Activated CD4-positive, alpha-beta T cell treated with anti-CD3 and anti-CD28 coated beads, Interleukin-2, amount 10 ng/mL, durations not matched to agents 24 days and 14 days (primary cell): ENCODE measurements around the gene TSSK2. TPM values are rescaled to one million over a fixed set of nuclear protein-coding genes. Genes with fewer than 3 reads are reported as not detected.

Source experiments
- DNase-seq: peaks from one replicate; pipeline ENCODE4 v3.0.0; 2022
- H3K27ac Mint-ChIP-seq: one replicate; pipeline ENCODE4 v1.8.0; 2022; ENCODE audit warnings: mild to moderate bottlenecking, mixed read lengths
- H3K27me3 Mint-ChIP-seq: one replicate; pipeline ENCODE4 v1.8.0; 2022; ENCODE audit warnings: mixed read lengths
- H3K36me3 Mint-ChIP-seq: one replicate; pipeline ENCODE4 v1.8.0; 2022; ENCODE audit warnings: low read depth, mild to moderate bottlenecking, mixed read lengths
- H3K4me1 Mint-ChIP-seq: one replicate; pipeline ENCODE4 v1.8.0; 2021; ENCODE audit warnings: mixed read lengths
- H3K4me3 Mint-ChIP-seq: one replicate; pipeline ENCODE4 v1.8.0; 2022; ENCODE audit warnings: mild to moderate bottlenecking, moderate library complexity, mixed read lengths
- H3K9me3 Mint-ChIP-seq: one replicate; pipeline ENCODE4 v1.8.0; 2021; ENCODE audit warnings: mixed read lengths
- intact Hi-C: fragments of 100-400 bp; cut with micrococcal nuclease; formaldehyde crosslinking; loops from one replicate; pipeline ENCODE4 v1.15.1; 2023
- total RNA-seq: library from RNA; stranded (reverse); gene quantifications from 2 replicates; pipeline ENCODE4 v1.2.3, GENCODE V29; 2022

Gene TSSK2
- total RNA-seq, 1 donor from 2014 or later: not detected

DNA sequence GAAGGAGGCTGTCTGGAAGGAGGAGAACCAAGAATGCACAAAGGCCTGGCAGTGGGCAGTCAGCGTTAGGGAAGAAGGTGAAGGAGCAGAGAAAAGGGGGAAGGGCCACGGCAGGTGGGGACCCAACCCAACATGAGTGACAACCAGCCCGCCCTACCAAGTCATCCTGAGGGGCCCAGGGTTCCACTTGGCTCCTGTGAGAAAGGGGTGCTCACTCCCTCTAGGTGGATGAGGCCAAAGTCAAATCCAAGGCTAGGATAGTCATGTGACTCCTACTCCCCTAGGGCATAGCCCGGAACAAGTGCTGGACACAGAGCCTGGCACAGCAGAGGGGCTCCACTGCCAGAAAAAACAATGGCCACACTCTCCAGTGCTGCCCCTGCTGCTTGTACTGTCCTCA lies 6.7 kb upstream of the TSSK2 start:
- no peak for DNase-seq
- no peak overlapping the region for H3K27ac Mint-ChIP-seq
- peaks cover 24% of the 10 kb centered on the region for H3K4me1 Mint-ChIP-seq
- no peaks in the 10 kb centered on the region for H3K36me3 Mint-ChIP-seq
- H3K9me3 Mint-ChIP-seq: no peaks in the 10 kb centered on the region
- intact Hi-C loops: loop anchor here (5.0 kb wide), 1 partner anchor 323 kb away; the partner anchor contains the start of gene C22orf39
- H3K4me3 Mint-ChIP-seq: no peak overlapping the region
- no peaks in the 10 kb centered on the region for H3K27me3 Mint-ChIP-seq

DNA sequence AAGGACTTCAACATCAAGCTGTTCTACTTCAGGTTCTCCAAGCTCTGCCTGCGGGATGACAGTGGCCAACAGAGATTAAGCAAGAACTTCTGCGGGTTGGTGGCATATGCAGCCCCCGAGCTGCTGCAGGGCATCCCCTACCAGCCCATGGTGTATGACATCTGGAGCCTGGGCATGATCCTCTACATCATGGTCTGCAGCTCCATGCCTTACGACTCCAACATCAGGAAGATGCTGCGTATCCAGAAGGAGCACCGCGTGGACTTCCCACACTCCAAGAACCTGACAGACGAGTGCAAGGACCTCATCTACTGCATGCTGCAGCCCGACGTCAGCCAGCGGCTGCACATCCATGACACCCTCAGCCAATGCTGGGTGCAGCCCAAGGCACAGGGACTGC lies 6.1 kb upstream of the TSSK2 start:
- H3K9me3 Mint-ChIP-seq: no peaks in the 10 kb centered on the region
- no peaks in the 10 kb centered on the region for H3K36me3 Mint-ChIP-seq
- no peaks in the 10 kb centered on the region for H3K27me3 Mint-ChIP-seq
- H3K4me1 Mint-ChIP-seq: peaks cover 22% of the 10 kb centered on the region
- no peak for DNase-seq
- no peak overlapping the region for H3K4me3 Mint-ChIP-seq
- H3K27ac Mint-ChIP-seq: no peak overlapping the region
- intact Hi-C loops: no loop called here

DNA sequence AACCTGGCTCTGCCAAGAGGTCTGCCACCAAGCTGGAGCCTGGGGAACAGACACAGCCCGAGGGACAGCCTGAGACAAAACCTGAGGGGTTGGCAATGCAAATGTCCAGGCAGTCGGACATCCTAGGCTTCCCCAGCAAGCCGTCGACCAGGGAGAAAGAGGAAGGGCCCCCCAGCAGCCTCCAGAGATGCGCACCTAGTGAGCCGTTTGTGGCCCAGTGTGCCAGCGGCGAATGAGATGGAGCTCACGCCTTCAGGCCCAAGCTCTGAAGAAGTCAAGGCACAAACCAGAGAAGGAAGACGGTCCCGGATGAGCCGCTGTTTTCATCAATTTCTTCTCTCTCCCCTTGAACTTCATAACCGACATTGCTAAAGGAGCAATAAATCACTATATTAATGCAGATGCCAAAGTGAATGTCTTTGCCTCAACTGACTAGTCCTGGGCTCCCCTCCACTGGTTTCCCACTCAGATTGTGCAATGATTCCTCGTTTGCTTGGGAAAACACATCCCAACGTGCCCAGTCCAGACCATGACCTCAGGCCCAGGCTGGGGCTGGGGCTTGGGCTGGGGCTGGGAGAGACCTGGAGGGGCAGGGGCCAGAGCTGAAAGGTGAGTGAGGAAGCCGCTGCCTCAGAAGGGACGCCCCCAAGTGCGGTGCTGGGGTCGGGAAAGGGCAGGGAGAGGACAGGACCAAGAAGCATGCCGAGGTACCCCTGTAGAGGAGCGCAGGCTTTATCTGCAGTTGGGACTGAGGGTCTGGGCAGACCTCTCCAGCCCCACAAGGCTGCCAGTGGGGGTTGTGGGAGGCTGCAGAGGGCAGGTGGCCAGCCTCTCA lies 5.4 kb upstream of the TSSK2 start:
- no peak overlapping the region for H3K4me3 Mint-ChIP-seq
- no peaks in the 10 kb centered on the region for H3K27me3 Mint-ChIP-seq
- H3K36me3 Mint-ChIP-seq: no peaks in the 10 kb centered on the region
- intact Hi-C loops: no loop called here
- DNase-seq: no peak
- H3K9me3 Mint-ChIP-seq: no peaks in the 10 kb centered on the region
- H3K4me1 Mint-ChIP-seq: peaks cover 16% of the 10 kb centered on the region
- no peak overlapping the region for H3K27ac Mint-ChIP-seq

DNA sequence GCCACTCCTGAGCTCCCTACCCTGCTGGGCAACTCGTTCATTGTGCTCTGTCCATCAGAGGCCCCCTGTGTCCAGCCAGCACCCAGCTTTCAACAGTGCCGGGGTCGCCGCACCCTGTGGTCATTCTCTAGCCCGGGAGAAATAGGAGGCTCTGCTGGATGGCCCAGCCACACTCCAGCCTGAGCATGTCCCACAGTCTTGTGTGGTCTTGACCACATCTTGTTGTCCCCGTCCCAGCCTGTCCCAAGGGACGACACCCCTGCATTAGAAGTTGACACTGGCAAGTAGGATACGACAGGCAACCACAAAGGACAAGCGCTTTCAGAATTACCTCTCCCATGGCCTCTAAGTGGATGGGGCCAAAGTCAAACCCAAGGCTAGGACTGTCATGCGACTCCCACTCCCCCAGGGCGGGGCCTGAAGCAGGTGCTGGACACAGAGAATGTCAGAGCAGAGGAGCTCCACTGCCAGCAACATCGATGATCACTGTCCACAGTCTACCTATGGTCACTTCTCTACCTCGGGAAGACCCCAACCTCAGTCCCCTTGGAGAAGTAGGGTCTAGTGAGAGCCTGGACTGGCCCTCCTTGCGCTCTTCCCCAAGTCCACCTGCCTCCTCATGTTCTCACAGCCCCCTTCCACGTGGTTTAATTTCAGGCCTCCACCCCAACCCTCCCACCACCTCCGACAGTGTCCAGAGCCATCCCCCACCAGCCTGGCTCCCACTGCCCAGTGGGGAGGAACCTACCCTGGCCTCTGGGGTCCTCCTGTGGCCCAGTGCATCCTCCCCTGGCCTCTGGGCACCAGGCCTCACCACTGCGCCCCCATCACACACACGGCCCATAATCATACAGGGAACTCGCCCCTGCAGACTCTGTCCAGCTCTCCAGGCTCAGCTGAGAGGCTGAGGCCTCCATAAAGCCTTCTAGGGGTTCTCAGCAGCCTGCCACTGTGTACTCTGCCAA lies 4.5 kb upstream of the TSSK2 start:
- intact Hi-C loops: no loop called here
- Mint-ChIP-seq H3K27ac (no peak overlapping the region), H3K27me3 (no peaks in the 10 kb centered on the region), H3K4me1 (peaks cover 9% of the 10 kb centered on the region), H3K4me3 (no peak overlapping the region), H3K36me3 (peaks cover 4% of the 10 kb centered on the region), H3K9me3 (no peaks in the 10 kb centered on the region)
- no peak for DNase-seq

DNA sequence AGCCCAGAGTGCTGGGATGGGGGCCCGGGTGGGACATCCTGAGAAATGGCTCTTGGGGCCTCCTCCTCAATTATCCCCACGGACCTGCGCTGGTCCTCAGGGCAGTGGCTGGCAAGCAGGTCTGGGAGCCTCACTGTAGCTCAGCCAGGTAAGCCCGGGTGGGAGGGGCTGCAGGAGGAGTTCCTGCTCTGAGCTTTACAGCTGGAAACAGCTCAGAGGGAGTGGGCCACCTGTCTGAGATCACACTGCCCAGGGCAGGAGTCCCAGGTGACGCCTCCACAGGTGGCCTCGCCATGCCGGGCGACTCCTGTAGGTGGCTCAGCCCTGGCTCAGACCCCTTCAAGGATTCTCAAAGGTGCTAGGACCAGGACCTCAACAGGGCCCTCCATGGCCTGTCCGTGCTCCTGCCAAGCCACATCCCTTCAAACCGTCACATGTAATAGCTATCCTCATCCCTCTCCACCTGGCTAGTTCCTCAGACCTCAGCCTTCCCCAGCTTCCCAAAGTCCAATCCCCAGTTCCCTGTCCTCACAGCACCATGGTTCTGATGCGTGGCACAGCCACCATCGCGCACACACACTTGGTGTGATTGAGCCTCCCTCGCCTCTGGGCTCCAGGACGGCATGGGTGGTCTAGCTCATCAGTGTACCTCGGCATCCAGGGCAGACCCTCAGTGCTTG lies 3.6 kb upstream of the TSSK2 start:
- H3K36me3 Mint-ChIP-seq: peaks cover 4% of the 10 kb centered on the region
- intact Hi-C loops: no loop called here

DNA sequence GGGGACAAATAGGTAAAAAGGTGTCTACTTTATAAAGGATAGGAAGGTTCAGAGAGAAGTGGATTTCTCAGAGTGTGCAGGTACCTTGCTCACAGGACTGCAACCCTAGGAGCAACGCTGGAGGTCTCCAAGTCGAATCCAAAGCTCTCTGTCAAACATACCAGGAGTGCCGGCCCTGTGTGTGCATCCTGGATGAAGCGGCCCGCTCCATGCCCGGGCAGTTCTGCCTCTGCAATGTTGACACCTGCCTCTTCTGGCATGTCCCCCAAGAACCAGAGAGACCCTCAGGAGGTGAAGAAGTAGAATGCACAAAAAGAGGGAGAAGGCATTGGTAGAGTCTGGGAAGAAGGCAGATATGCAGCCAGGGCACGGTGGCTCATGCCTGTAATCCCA lies 3.1 kb upstream of the TSSK2 start:
- H3K9me3 Mint-ChIP-seq: no peaks in the 10 kb centered on the region

More for the DNA sequence above, 3.6 kb upstream of the TSSK2 start:
- Mint-ChIP-seq H3K27me3 (no peaks in the 10 kb centered on the region), H3K27ac (no peak overlapping the region), H3K4me3 (no peak overlapping the region), H3K9me3 (no peaks in the 10 kb centered on the region), H3K4me1 (peaks cover 9% of the 10 kb centered on the region)
- no peak for DNase-seq

DNA sequence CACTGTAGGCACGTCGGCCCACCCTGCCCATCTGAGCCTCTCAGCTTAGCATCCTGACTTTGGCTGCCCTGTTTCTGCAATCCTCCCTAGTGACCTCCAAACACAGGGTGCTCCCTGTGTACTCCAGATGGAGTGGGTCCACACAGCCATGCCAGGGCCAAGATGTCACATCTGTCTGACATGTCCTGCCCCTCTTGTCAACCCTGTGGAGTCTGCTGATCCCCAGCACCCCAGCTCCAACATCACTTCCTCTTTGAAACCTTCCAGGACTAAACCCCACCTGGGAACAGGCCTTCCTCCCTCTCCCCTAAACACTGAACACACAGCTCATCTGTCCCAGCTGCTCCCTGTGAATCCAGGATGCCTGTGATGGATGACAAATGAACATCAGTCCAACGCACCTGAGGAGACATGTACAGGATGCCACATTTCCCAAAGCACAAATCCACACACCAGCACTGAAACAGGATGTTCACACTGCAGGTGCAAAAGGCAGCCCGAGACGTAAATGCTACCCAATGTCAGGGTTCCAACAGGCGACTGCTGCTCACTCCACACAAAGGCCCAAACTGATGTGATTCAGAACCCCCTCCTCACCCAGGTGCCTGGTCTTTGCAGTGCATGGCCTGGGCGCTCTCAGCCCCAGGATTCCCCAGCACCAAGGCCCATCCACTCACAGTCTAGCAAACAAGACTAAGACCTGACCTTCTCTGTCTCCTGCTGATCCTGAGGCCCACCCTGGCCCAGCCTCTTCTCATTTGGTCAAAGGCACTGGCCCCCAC lies 2.0 kb upstream of the TSSK2 start:
- DNase-seq: no peak
- H3K4me1 Mint-ChIP-seq: no peaks in the 10 kb centered on the region
- no peaks in the 10 kb centered on the region for H3K27me3 Mint-ChIP-seq
- intact Hi-C loops: no loop called here
- H3K27ac Mint-ChIP-seq: peak overlapping the region; percentile 38
- H3K9me3 Mint-ChIP-seq: no peaks in the 10 kb centered on the region
- peaks cover 5% of the 10 kb centered on the region for H3K36me3 Mint-ChIP-seq
- H3K4me3 Mint-ChIP-seq: no peak overlapping the region

More for the DNA sequence above, 3.1 kb upstream of the TSSK2 start:
- Mint-ChIP-seq H3K4me3 (no peak overlapping the region), H3K27ac (no peak overlapping the region), H3K4me1 (peaks cover 4% of the 10 kb centered on the region), H3K36me3 (peaks cover 5% of the 10 kb centered on the region), H3K27me3 (no peaks in the 10 kb centered on the region)
- no peak for DNase-seq
- intact Hi-C loops: no loop called here

DNA sequence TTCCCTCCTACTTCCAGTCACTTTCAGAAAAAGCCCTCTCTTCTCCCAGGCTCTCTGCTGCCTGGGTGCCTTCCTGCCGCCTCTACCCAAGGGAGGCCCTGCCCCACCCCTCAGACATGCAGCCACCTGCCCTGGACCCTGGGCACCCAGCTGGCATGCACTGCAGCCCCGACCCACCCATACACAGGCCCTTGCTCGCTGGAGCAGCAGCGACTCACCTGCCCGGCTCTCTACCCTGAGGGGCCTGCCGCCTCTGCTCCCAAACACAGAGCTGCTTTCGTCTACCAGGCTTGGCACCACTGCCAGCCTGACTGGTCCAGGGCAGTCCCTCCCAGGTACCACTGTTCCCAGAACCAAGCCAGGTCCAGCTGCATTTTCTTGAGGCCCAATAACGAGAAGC lies 1.2 kb upstream of the TSSK2 start:
- peaks cover 5% of the 10 kb centered on the region for H3K36me3 Mint-ChIP-seq
- no peak overlapping the region for H3K27ac Mint-ChIP-seq
- no peaks in the 10 kb centered on the region for H3K9me3 Mint-ChIP-seq
- intact Hi-C loops: no loop called here
- DNase-seq: no peak
- H3K4me3 Mint-ChIP-seq: no peak overlapping the region
- H3K27me3 Mint-ChIP-seq: no peaks in the 10 kb centered on the region
- H3K4me1 Mint-ChIP-seq: no peaks in the 10 kb centered on the region

DNA sequence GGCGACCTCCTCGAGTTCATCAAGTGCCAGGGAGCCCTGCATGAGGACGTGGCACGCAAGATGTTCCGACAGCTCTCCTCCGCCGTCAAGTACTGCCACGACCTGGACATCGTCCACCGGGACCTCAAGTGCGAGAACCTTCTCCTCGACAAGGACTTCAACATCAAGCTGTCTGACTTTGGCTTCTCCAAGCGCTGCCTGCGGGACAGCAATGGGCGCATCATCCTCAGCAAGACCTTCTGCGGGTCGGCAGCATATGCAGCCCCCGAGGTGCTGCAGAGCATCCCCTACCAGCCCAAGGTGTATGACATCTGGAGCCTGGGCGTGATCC lies 542 bp downstream of the TSSK2 start:
- Mint-ChIP-seq H3K27me3 (no peaks in the 10 kb centered on the region), H3K36me3 (peaks cover 16% of the 10 kb centered on the region), H3K4me3 (no peak overlapping the region), H3K9me3 (no peaks in the 10 kb centered on the region), H3K27ac (no peak overlapping the region), H3K4me1 (no peaks in the 10 kb centered on the region)
- DNase-seq: no peak
- intact Hi-C loops: no loop called here

DNA sequence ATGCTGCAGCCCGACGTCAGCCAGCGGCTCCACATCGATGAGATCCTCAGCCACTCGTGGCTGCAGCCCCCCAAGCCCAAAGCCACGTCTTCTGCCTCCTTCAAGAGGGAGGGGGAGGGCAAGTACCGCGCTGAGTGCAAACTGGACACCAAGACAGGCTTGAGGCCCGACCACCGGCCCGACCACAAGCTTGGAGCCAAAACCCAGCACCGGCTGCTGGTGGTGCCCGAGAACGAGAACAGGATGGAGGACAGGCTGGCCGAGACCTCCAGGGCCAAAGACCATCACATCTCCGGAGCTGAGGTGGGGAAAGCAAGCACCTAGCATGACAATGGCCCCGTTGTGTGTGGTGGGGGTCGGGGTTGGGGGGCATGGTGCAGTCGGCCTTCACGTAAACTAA lies 1.0 kb downstream of the TSSK2 start:
- Mint-ChIP-seq H3K4me1 (no peaks in the 10 kb centered on the region), H3K27me3 (no peaks in the 10 kb centered on the region), H3K27ac (no peak overlapping the region), H3K36me3 (peaks cover 20% of the 10 kb centered on the region), H3K9me3 (no peaks in the 10 kb centered on the region), H3K4me3 (no peak overlapping the region)
- intact Hi-C loops: no loop called here
- no peak for DNase-seq

DNA sequence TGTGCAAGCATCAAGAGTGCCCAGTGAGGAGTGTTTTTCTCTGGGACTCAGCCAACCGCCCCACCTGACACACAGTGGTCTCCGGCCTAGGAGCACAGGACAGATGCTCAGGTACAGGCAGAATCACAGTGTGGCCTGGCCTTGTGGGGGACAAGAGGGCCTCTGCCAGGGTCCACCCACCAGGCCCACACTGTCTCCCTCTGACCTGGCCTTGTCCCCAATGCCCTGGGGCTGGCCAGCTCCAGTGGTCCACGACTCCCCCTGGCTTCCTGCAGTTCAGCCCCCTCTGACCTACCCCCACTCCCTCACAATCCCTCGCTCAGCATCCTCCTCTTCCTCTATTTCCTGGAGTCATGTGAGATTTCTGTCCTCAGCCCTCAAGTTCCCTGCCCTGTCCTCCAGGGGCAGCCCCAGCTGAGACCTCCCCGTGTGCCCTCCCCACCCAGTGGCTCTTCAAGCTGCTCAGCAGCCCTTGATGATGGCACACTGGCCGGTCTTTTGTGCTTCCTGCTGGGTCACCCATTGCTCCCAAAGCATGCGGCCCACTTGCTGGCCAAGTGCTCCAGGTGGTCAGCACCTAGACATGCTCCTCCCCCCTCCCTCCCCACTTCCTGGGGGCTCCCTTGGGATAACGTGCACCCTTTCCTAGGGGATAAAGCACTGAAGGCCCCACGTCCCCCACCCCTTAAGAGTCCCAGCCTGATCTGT lies 1.7 kb downstream of the TSSK2 start:
- no peak overlapping the region for H3K4me3 Mint-ChIP-seq
- no peak overlapping the region for H3K27ac Mint-ChIP-seq
- H3K9me3 Mint-ChIP-seq: no peaks in the 10 kb centered on the region
- H3K36me3 Mint-ChIP-seq: peaks cover 22% of the 10 kb centered on the region
- intact Hi-C loops: no loop called here
- H3K4me1 Mint-ChIP-seq: no peaks in the 10 kb centered on the region
- no peak for DNase-seq
- no peaks in the 10 kb centered on the region for H3K27me3 Mint-ChIP-seq

DNA sequence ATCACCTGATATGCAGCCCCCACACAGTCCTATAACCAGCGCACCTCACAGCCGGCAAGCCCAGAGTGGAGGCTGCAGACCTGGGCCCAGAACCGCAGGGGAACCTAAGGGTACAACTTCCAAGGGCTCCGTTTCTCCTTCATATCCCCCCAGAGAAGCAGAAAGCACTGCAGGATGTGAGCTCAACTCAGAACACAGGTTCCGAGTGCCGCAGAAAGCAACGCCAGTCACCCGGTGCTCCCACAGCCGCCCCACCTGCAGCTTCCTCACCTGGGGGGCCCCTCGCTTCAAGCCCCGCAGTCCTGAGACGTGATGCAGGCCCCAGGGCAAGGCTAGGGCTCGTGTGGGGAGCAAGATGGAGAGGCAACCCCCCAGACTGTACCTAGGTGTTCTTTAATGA lies 2.5 kb downstream of the TSSK2 start:
- no peaks in the 10 kb centered on the region for H3K4me1 Mint-ChIP-seq
- no peaks in the 10 kb centered on the region for H3K9me3 Mint-ChIP-seq
- intact Hi-C loops: no loop called here
- DNase-seq: no peak
- no peak overlapping the region for H3K4me3 Mint-ChIP-seq
- H3K36me3 Mint-ChIP-seq: peaks cover 23% of the 10 kb centered on the region
- H3K27me3 Mint-ChIP-seq: no peaks in the 10 kb centered on the region
- H3K27ac Mint-ChIP-seq: no peak overlapping the region
